Uterus (tissue), 4 donors: ENCODE data around the gene ACY1. TPM values are rescaled to one million over a fixed set of nuclear protein-coding genes. Genes with fewer than 3 reads are reported as not detected.
A peak's percentile ranks its signal among the peaks of the same experiment; 100 is the strongest.

ENCODE experiments used
- DNase-seq, 2 donors: peaks; one replicate each; pipeline ENCODE4 v3.0.0-alpha.2; 2019 to 2020
- H3K27ac ChIP-seq, 2 donors: fragments of 200-600 bp; sonication (generic); 1 replicate in 1 of 2; 2 replicates in 1 of 2; pipeline ENCODE4 v1.5.1; 2016 to 2018
- H3K27me3 ChIP-seq, 2 donors: fragments of 200-600 bp; sonication (generic); one replicate each; pipeline ENCODE4 v1.5.1; 2018 to 2019; ENCODE audit warnings: control low read depth in 1 of 2
- H3K36me3 ChIP-seq, 2 donors: fragments of 200-600 bp; sonication (generic); one replicate each; pipeline ENCODE4 v1.5.1; 2019; ENCODE audit warnings: control low read depth in 1 of 2
- H3K4me1 ChIP-seq, 2 donors: fragments of 200-600 bp; sonication (generic); one replicate each; pipeline ENCODE4 v1.5.1; 2018 to 2019; ENCODE audit warnings: control low read depth in 1 of 2
- H3K4me3 ChIP-seq, 2 donors: fragments of 200-600 bp; sonication (generic); 1 replicate in 1 of 2; 2 replicates in 1 of 2; pipeline ENCODE4 v1.5.1; 2018 to 2019; ENCODE audit warnings: mild to moderate bottlenecking in 1 of 2
- H3K9me3 ChIP-seq, 2 donors: fragments of 200-600 bp; sonication (generic); one replicate each; pipeline ENCODE4 v1.5.1; 2019; ENCODE audit warnings: control low read depth in 1 of 2
- CTCF ChIP-seq, 4 experiments: fragments of 200-600 bp in 2 of 4; fragments of 450-650 bp in 2 of 4; sonication (generic) in 2 of 4; IDR thresholded peaks; one replicate each; pipeline ENCODE4 v1.5.1; 2016 to 2019; ENCODE audit warnings: antibody characterized with exemption in 4 of 4, mild to moderate bottlenecking in 2 of 4, moderate library complexity in 1 of 4
- POLR2A ChIP-seq, 2 donors: fragments of 450-650 bp; IDR thresholded peaks; one replicate each; pipeline ENCODE4 v1.6.1; 2016; ENCODE audit warnings: antibody characterized with exemption in 2 of 2, mild to moderate bottlenecking in 1 of 2, moderate library complexity in 1 of 2
- intact Hi-C: fragments of 100-400 bp; cut with DNase I; formaldehyde crosslinking; loops from one replicate; pipeline ENCODE4 v1.15.1; 2023; ENCODE audit warnings: low total_unique reads
- total RNA-seq, 4 donors: library from RNA; depleted of rRNA in 3 of 4; stranded (reverse); fragments of >200 nt in 3 of 4; gene quantifications; one replicate each; pipeline versions ENCODE4 v1.1.0 to v1.2.4, GENCODE V29; 2014 to 2023
- donor health status: DM: yes; HTN: yes; CAD: no.

ACY1 gene
- total RNA-seq, 4 donors from 2014 or later, result 1.3 to 19.0 (median 12.4) TPM; not detected in 1

GRCh38 chr3:51941463-51941797 is 41.9 kb upstream of the ACY1 start:
- H3K27me3 ChIP-seq, result no peaks in the 10 kb centered on the region
- H3K4me1 ChIP-seq, result peaks cover 0 to 6% of the 10 kb centered on the region in 2 donors
- intact Hi-C loops, result no loop called here
- peak overlapping the region in 1 of 2 donors; percentile 74 for H3K27ac ChIP-seq
- no peaks in the 10 kb centered on the region for H3K9me3 ChIP-seq
- H3K4me3 ChIP-seq, result peak overlapping the region; percentile 69 to 72
- DNase-seq, result no peak
- no peaks in the 10 kb centered on the region for H3K36me3 ChIP-seq
- TF ChIP-seq CTCF (IDR thresholded peaks at IDR 0.05) (no peak), POLR2A (IDR thresholded peaks at IDR 0.05) (no peak)

- H3K9me3 ChIP-seq, result no peaks in the 10 kb centered on the region
- H3K36me3 ChIP-seq, result no peaks in the 10 kb centered on the region
- peaks cover 0 to 6% of the 10 kb centered on the region in 2 donors for H3K4me1 ChIP-seq
- peak; percentile 100 for DNase-seq
- peak; percentile 50 to 60 for TF ChIP-seq POLR2A (IDR thresholded peaks at IDR 0.05)
- peak; percentile 99 to 100 (median 100) for TF ChIP-seq CTCF (IDR thresholded peaks at IDR 0.05)
- peak within 1 kb of the TSS; percentile 87 to 93 for H3K27ac ChIP-seq
- H3K4me3 ChIP-seq, result peak within 1 kb of the TSS; percentile 69 to 72
- intact Hi-C loops, result no loop called here
- no peaks in the 10 kb centered on the region for H3K27me3 ChIP-seq
Observed at GRCh38 chr3:51941798-51942602, 41.3 kb upstream of the ACY1 start, which contains the start of the genes PARP3 and RRP9. PARP3 (plus strand) TSS chr3:51942363; CDS start chr3:51943356, 993 bp downstream. RRP9 (minus strand) TSS chr3:51941904; CDS start chr3:51941867, 37 bp downstream.

- H3K36me3 ChIP-seq, result no peaks in the 10 kb centered on the region
- no peaks in the 10 kb centered on the region for H3K27me3 ChIP-seq
- peak overlapping the region; percentile 41 to 72 for H3K4me3 ChIP-seq
- intact Hi-C loops, result no loop called here
- H3K27ac ChIP-seq, result peak overlapping the region; percentile 87 to 93
- no peaks in the 10 kb centered on the region for H3K9me3 ChIP-seq
- TF ChIP-seq CTCF (IDR thresholded peaks at IDR 0.05), result no peak
- no peak for TF ChIP-seq POLR2A (IDR thresholded peaks at IDR 0.05)
- peak; percentile 52 to 62 for DNase-seq
- H3K4me1 ChIP-seq, result peaks cover 0 to 6% of the 10 kb centered on the region in 2 donors
Observed at GRCh38 chr3:51942603-51943450, 40.5 kb upstream of the ACY1 start.

GRCh38 chr3:51943451-51944391 is 39.6 kb upstream of the ACY1 start:
- intact Hi-C loops, result no loop called here
- Histone ChIP-seq H3K4me1 (peaks cover 0 to 6% of the 10 kb centered on the region in 2 donors), H3K4me3 (no peak overlapping the region), H3K27ac (peak overlapping the region in 1 of 2 donors; percentile 93), H3K27me3 (no peaks in the 10 kb centered on the region), H3K9me3 (no peaks in the 10 kb centered on the region), H3K36me3 (no peaks in the 10 kb centered on the region)
- no peak for TF ChIP-seq CTCF (IDR thresholded peaks at IDR 0.05)
- TF ChIP-seq POLR2A (IDR thresholded peaks at IDR 0.05), result no peak
- no peak for DNase-seq
